Thymus (tissue), 14 donors: Measurements from ENCODE around the gene BAG1. TPM values are rescaled to one million over a fixed set of nuclear protein-coding genes. Genes with fewer than 3 reads are reported as not detected.

Experiments
- DNase-seq, 9 donors: peaks; one replicate each; pipeline ENCODE4 v3.0.0-alpha.2; 2013; ENCODE audit warnings: low spot score in 9 of 9, low read depth in 6 of 9, missing footprints in 1 of 9
- H3K27ac ChIP-seq, 2 donors: one replicate each; pipeline ENCODE4 v1.5.1; 2013; ENCODE audit warnings: control low read depth in 1 of 2, low read depth in 1 of 2, low read length in 1 of 2, mild to moderate bottlenecking in 1 of 2, moderate library complexity in 1 of 2
- H3K27me3 ChIP-seq, 2 donors: one replicate each; pipeline ENCODE4 v1.5.1; 2013; ENCODE audit warnings: low read length in 1 of 2; ENCODE audit not compliant: control insufficient read depth in 2 of 2, insufficient read depth in 1 of 2
- H3K36me3 ChIP-seq, 2 donors: one replicate each; pipeline ENCODE4 v1.5.1; 2013; ENCODE audit warnings: low read length in 1 of 2, mild to moderate bottlenecking in 1 of 2, moderate library complexity in 1 of 2; ENCODE audit not compliant: control insufficient read depth in 2 of 2, insufficient read depth in 2 of 2
- H3K4me1 ChIP-seq, 2 donors: one replicate each; pipeline ENCODE4 v1.5.1; 2013; ENCODE audit warnings: low read length in 2 of 2; ENCODE audit not compliant: control insufficient read depth in 2 of 2, insufficient read depth in 2 of 2
- H3K4me3 ChIP-seq, 2 donors: one replicate each; pipeline ENCODE4 v1.5.1; 2013; ENCODE audit warnings: low read length in 2 of 2, control low read depth in 1 of 2, mild to moderate bottlenecking in 1 of 2
- H3K9me3 ChIP-seq, 2 donors: one replicate each; pipeline ENCODE4 v1.5.1; 2013; ENCODE audit warnings: low read length in 1 of 2, mild to moderate bottlenecking in 1 of 2; ENCODE audit not compliant: control insufficient read depth in 2 of 2, insufficient read depth in 1 of 2
- WGBS: extraction: QIAGEN DNeasy Blood & Tissue Kit; methylation state at CpG from one replicate; pipeline ENCODE4 v1.1.7; 2013; 5-methylcytosine and 5-hydroxymethylcytosine counted together
- long read RNA-seq, 10 donors: transcript quantifications; one replicate each; lab custom pipeline, GENCODE V29; 2026
- polyA plus RNA-seq: library from polyadenylated mRNA; stranded (reverse); fragments of 200-250 nt; gene quantifications from one replicate; pipeline ENCODE4 v1.2.3, GENCODE V29; 2013
- total RNA-seq: library from RNA; stranded (reverse); fragments of 120-200 nt; gene quantifications from one replicate; pipeline ENCODE4 v1.2.4, GENCODE V29; 2013
- donor health status: healthy.

Gene BAG1
- total RNA-seq = 50.0 TPM
- 88.8 TPM for polyA plus RNA-seq
- long read RNA-seq, donor 1, partial matches to known transcripts = 0 of 4 reads
- long read RNA-seq, donor 1, other reads (novel, unspliced or antisense) = 0 of 4 reads
- long read RNA-seq, donor 2 = 0 reads
- long read RNA-seq, donor 3, transcript BAG1-210 (7 exons, 3,786 nt) = major isoform, 23 of 49 reads
- long read RNA-seq, donor 3, transcript BAG1-201 (4 exons, 1,977 nt) = minor isoform, 12 of 49 reads
- long read RNA-seq, donor 3, partial matches to known transcripts = 14 of 49 reads
- long read RNA-seq, donor 3, other reads (novel, unspliced or antisense) = 0 of 49 reads
- long read RNA-seq, donor 4, transcript BAG1-201 (4 exons, 1,977 nt) = minor isoform, 6 of 19 reads
- long read RNA-seq, donor 4, transcript BAG1-210 (7 exons, 3,786 nt) = major isoform, 12 of 19 reads
- long read RNA-seq, donor 4, partial matches to known transcripts = 0 of 19 reads
- long read RNA-seq, donor 4, other reads (novel, unspliced or antisense) = 0 of 19 reads
- long read RNA-seq, donor 5, transcript BAG1-201 (4 exons, 1,977 nt) = minor isoform, 11 of 38 reads
- long read RNA-seq, donor 5, transcript BAG1-210 (7 exons, 3,786 nt) = major isoform, 27 of 38 reads
- long read RNA-seq, donor 5, partial matches to known transcripts = 0 of 38 reads
- long read RNA-seq, donor 5, other reads (novel, unspliced or antisense) = 0 of 38 reads
- long read RNA-seq, donor 6, transcript BAG1-210 (7 exons, 3,786 nt) = major isoform, 25 of 27 reads
- long read RNA-seq, donor 6, partial matches to known transcripts = 0 of 27 reads
- long read RNA-seq, donor 6, other reads (novel, unspliced or antisense) = 0 of 27 reads
- long read RNA-seq, donor 7, transcript BAG1-201 (4 exons, 1,977 nt) = minor isoform, 6 of 24 reads
- long read RNA-seq, donor 7, transcript BAG1-210 (7 exons, 3,786 nt) = major isoform, 18 of 24 reads
- long read RNA-seq, donor 7, partial matches to known transcripts = 0 of 24 reads
- long read RNA-seq, donor 7, other reads (novel, unspliced or antisense) = 0 of 24 reads
- long read RNA-seq, donor 8, transcript BAG1-210 (7 exons, 3,786 nt) = major isoform, 16 of 24 reads
- long read RNA-seq, donor 8, transcript BAG1-201 (4 exons, 1,977 nt) = minor isoform, 8 of 24 reads
- long read RNA-seq, donor 8, partial matches to known transcripts = 0 of 24 reads
- long read RNA-seq, donor 8, other reads (novel, unspliced or antisense) = 0 of 24 reads
- long read RNA-seq, donor 9, transcript BAG1-201 (4 exons, 1,977 nt) = minor isoform, 5 of 153 reads
- long read RNA-seq, donor 9, transcript BAG1-210 (7 exons, 3,786 nt) = major isoform, 15 of 153 reads
- long read RNA-seq, donor 9, partial matches to known transcripts = 133 of 153 reads
- long read RNA-seq, donor 9, other reads (novel, unspliced or antisense) = 0 of 153 reads
- long read RNA-seq, donor 10, transcript BAG1-201 (4 exons, 1,977 nt) = minor isoform, 6 of 34 reads
- long read RNA-seq, donor 10, transcript BAG1-210 (7 exons, 3,786 nt) = major isoform, 16 of 34 reads
- long read RNA-seq, donor 10, partial matches to known transcripts = 12 of 34 reads
- long read RNA-seq, donor 10, other reads (novel, unspliced or antisense) = 0 of 34 reads

DNA sequence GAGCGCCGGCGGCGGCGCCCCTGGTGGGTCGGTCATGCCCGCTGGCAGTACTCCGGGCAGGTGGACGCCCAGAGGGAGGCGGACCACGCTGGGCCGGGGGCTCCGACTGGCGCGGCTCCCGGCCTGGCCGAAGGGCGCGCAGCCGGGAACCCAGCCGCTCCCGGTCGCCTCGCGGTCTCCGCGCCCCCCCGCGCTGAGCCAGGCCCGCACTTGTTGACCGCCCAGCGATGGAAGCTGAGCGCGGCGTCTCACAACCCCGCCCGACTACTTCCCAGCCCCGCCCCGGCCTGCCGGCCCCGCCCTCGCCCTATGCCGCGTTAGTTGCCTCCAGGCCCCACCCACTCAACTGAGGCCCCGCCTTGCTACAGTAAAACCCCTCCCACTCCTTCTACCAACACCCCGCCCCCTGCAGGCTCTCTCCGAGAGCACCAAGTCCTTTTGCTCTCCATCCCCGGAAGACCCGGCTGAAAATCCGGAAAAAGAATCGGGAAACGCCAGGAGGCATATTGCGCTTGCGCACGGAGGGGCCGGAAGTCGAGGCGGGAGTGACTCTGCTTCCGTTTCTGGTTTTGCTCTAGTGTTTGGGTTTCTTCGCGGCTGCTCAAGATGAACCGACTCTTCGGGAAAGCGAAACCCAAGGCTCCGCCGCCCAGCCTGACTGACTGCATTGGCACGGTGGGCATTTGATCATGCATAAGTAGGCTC, at the start of gene BAG1, which contains the start of gene CHMP5:
TSS of gene BAG1 (minus strand) at position 236 of the 705 bp plus-strand sequence.
TSS of gene CHMP5 (plus strand) at position 577 of the 705 bp plus-strand sequence. CDS start at position 607, 30 bp downstream.
- H3K9me3 ChIP-seq = no peaks in the 10 kb centered on the region
- peaks cover 7 to 21% of the 10 kb centered on the region in 2 donors for H3K4me1 ChIP-seq
- peaks cover 20 to 60% of the 10 kb centered on the region in 2 donors for H3K36me3 ChIP-seq
- no peaks in the 10 kb centered on the region for H3K27me3 ChIP-seq
- peak within 1 kb of the TSS; percentile 95 to 97 for H3K4me3 ChIP-seq
- under 1% methylated on average over 67 of the region's 67 CpGs for WGBS
- peak; percentile 97 to 100 (median 99) for DNase-seq
- peak within 1 kb of the TSS; percentile 85 to 86 for H3K27ac ChIP-seq

DNA sequence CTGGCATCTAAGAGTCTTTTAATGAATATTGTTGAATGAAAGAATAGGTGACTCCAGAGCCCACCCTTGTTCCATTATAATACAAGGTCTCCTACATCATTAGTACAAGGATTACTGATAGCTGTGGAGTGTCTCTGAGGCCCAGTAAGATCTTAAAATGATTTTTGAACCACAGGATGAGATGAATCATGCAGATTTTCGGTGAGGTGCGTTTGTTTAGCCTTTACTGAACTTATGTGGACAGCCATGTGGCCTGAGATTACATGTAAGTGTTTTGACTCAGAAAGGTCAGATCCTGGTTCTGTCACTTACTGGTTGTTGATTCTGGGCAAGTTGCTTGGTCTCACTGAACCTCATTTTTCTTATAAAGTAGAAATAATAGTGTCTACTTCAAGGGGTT, 47.4 kb upstream of the BAG1 start:
- Histone ChIP-seq H3K4me3 (no peak overlapping the region), H3K9me3 (no peaks in the 10 kb centered on the region), H3K36me3 (peaks cover 65 to 90% of the 10 kb centered on the region in 2 donors), H3K4me1 (no peaks in the 10 kb centered on the region), H3K27ac (no peak overlapping the region), H3K27me3 (no peaks in the 10 kb centered on the region)
- WGBS = 99% methylated on average over 2 of the region's 2 CpGs
- no peak for DNase-seq

DNA sequence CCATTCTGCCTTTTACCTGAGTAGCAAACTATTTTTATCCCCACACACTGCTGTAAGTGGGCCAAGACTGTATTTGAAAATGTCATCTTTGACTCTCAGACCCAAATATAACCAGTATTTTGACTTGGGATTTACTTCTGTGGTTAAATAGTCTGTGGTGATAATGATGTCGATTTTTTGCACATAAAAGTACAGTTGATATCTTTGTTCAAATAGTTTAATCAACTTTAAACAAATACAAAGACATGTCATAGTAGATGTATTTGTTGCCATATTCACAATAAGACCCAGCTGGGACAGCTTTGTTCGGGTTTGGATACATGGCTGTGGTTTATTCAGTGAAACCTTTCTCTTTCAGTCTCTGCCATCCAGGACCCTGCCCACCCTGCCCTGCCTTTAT, 46.2 kb upstream of the BAG1 start:
- H3K4me1 ChIP-seq = no peaks in the 10 kb centered on the region
- DNase-seq = no peak
- no peak overlapping the region for H3K4me3 ChIP-seq
- no peaks in the 10 kb centered on the region for H3K9me3 ChIP-seq
- 99% methylated on average over 2 of the region's 2 CpGs for WGBS
- H3K27ac ChIP-seq = no peak overlapping the region
- no peaks in the 10 kb centered on the region for H3K27me3 ChIP-seq
- H3K36me3 ChIP-seq = peaks cover 70 to 91% of the 10 kb centered on the region in 2 donors

DNA sequence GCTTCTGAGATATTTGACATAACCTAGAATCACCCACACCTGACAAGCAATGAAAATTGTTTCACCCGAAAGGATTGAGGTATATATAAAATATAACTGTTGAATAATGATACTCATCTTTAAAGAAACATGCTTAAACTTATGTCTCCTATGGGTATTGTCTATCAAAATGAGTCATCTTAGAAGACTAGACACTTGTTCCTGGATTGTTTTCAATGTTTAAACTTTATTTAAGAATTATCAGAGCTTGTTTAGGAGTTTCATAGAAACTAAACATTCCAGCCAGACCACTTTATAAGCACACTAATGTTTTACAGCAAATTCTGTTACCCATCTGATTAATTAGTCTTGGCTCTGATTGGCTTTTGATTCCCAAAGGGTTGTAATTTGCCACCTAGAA, 45.4 kb upstream of the BAG1 start:
- Histone ChIP-seq H3K27me3 (no peaks in the 10 kb centered on the region), H3K36me3 (peaks cover 74 to 92% of the 10 kb centered on the region in 2 donors), H3K4me3 (no peak overlapping the region), H3K9me3 (no peaks in the 10 kb centered on the region), H3K4me1 (no peaks in the 10 kb centered on the region), H3K27ac (no peak overlapping the region)
- DNase-seq = no peak
- WGBS = 94% methylated on average over 1 of the region's 1 CpG

DNA sequence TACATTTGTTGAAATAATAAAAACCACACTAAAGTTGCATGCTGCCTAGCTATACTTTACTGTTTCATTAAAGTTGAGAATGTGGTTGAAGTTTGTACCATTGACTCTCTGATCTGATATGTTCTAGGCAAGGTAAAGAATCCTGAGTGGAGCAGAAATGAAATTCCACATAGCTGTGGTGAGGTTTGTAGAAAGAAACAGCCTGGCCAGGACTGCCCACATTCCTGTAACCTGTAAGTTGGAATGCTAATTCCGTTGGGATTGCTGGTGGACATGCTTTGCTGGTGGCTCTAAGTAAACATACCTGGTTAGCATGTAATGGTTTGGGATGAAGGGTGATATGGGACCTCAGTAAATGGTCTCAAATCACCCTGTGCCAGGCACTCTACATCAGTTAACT, 42.6 kb upstream of the BAG1 start:
- 96% methylated on average over 1 of the region's 1 CpG for WGBS
- H3K36me3 ChIP-seq = peaks cover 68 to 92% of the 10 kb centered on the region in 2 donors

DNA sequence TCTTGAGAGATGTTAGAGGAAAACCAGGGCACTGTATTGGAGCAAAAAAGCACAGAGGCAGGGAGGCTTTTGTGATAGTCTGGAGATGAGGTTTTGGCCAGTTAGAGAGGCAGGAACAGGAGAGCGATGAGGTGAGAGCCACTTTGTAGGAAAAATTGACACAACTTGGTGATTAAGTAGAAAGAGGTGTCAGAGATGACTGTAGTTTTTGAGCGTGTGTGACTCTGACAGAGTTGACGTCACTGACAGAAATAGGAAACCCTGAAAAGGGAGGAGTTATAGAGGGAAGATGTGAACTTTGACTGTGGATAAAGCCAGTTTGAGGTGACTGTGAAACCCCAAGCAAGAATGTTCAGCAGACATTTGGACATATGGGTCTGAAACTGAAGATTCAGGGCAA, 41.5 kb upstream of the BAG1 start:
- no peak overlapping the region for H3K4me3 ChIP-seq
- no peaks in the 10 kb centered on the region for H3K9me3 ChIP-seq
- H3K27ac ChIP-seq = no peak overlapping the region
- DNase-seq = no peak
- no peaks in the 10 kb centered on the region for H3K4me1 ChIP-seq
- WGBS = 94% methylated on average over 3 of the region's 3 CpGs
- H3K27me3 ChIP-seq = no peaks in the 10 kb centered on the region
- H3K36me3 ChIP-seq = peaks cover 71 to 92% of the 10 kb centered on the region in 2 donors

More for the DNA sequence above, 42.6 kb upstream of the BAG1 start:
- no peak overlapping the region for H3K4me3 ChIP-seq
- H3K9me3 ChIP-seq = no peaks in the 10 kb centered on the region
- no peaks in the 10 kb centered on the region for H3K4me1 ChIP-seq
- no peaks in the 10 kb centered on the region for H3K27me3 ChIP-seq
- no peak for DNase-seq
- H3K27ac ChIP-seq = no peak overlapping the region

DNA sequence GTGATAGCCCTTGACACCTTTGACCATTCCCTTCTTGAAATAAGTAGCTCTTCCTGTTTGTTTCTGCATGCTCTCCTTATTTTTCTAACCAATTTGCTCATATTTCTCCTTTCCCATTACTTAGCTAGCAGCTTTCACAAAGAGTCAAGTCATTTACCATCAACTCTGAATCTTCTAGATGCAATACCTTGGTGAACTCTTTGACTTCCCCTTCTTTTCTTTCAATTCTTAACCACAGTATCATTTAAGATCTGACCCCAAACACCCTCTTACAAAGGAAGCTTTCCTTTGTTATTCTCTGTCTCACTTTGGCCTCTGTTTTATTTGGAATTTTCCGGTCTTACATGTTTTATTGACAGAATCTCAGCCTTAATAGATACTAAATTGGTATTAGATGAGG, 39.9 kb upstream of the BAG1 start:
- H3K4me1 ChIP-seq = peaks cover under 1 to 1% of the 10 kb centered on the region in 2 donors
- H3K36me3 ChIP-seq = peaks cover 68 to 95% of the 10 kb centered on the region in 2 donors
- 96% methylated on average over 1 of the region's 1 CpG for WGBS
- no peak overlapping the region for H3K27ac ChIP-seq
- no peak overlapping the region for H3K4me3 ChIP-seq
- DNase-seq = no peak
- H3K27me3 ChIP-seq = no peaks in the 10 kb centered on the region
- H3K9me3 ChIP-seq = no peaks in the 10 kb centered on the region

DNA sequence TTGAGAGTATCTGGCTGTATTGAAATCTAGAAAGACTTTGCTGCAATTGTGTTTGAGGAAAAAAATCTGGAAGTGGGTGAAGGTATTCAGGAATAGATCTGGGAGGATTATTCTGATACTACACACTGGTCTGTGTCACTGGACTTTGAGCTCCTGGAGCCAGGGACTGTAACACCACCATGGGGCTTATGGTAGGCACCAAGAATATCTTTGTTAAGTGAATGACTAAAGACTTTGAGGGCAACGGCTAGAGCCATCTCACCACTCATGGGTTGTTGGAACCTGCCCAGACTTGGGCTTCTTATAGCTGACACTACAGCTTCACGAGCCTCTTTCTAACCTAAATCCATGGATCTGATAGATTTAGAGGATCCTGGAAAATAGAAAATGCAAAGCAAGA, 36.0 kb upstream of the BAG1 start:
- WGBS = 95% methylated on average over 2 of the region's 2 CpGs
- Histone ChIP-seq H3K4me3 (no peak overlapping the region), H3K36me3 (peaks cover 48 to 87% of the 10 kb centered on the region in 2 donors), H3K27ac (no peak overlapping the region), H3K9me3 (no peaks in the 10 kb centered on the region), H3K27me3 (no peaks in the 10 kb centered on the region), H3K4me1 (peaks cover 24 to 34% of the 10 kb centered on the region in 2 donors)
- no peak for DNase-seq
